ENCODE measurements around the gene FAM131C. TPM values are rescaled to one million over a fixed set of nuclear protein-coding genes. Genes with fewer than 3 reads are reported as not detected.
A peak's percentile ranks its signal among the peaks of the same experiment; 100 is the strongest.

FAM131C gene
- total RNA-seq, 1 donor, result 0.36 TPM

GRCh38 chr1:16068356-16069270 lies 4.8 kb downstream of the FAM131C start:
- no peaks in the 10 kb centered on the region for H3K9me3 ChIP-seq (ENCODE audit: low read depth, low read length)
- no peaks in the 10 kb centered on the region for H4K20me1 ChIP-seq (ENCODE audit: insufficient read depth, low read length)
- no peaks in the 10 kb centered on the region for H3K36me3 ChIP-seq (ENCODE audit: insufficient read depth, low read length)
- H3K27me3 ChIP-seq (ENCODE audit: insufficient read depth, low read length), result peaks cover 2% of the 10 kb centered on the region
- H3K4me3 ChIP-seq (ENCODE audit: insufficient read depth, low read length), result no peak overlapping the region
- TF ChIP-seq, protein P1, sequence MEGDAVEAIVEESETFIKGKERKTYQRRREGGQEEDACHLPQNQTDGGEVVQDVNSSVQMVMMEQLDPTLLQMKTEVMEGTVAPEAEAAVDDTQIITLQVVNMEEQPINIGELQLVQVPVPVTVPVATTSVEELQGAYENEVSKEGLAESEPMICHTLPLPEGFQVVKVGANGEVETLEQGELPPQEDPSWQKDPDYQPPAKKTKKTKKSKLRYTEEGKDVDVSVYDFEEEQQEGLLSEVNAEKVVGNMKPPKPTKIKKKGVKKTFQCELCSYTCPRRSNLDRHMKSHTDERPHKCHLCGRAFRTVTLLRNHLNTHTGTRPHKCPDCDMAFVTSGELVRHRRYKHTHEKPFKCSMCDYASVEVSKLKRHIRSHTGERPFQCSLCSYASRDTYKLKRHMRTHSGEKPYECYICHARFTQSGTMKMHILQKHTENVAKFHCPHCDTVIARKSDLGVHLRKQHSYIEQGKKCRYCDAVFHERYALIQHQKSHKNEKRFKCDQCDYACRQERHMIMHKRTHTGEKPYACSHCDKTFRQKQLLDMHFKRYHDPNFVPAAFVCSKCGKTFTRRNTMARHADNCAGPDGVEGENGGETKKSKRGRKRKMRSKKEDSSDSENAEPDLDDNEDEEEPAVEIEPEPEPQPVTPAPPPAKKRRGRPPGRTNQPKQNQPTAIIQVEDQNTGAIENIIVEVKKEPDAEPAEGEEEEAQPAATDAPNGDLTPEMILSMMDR (IDR thresholded peaks at IDR 0.05; ENCODE audit: extremely low read depth, low read depth, low read length), result no peak
- H3K4me1 ChIP-seq (ENCODE audit: insufficient read depth, low read length), result peaks cover under 1% of the 10 kb centered on the region
- no peaks in the 10 kb centered on the region for H3K79me2 ChIP-seq (ENCODE audit: insufficient read depth, low read length)
- H3K4me2 ChIP-seq (ENCODE audit: insufficient read depth, low read length), result no peak overlapping the region
- no peak overlapping the region for H2AFZ ChIP-seq (ENCODE audit: low read length)
- no peak overlapping the region for H3K27ac ChIP-seq (ENCODE audit: low read depth, low read length)
- DNase-seq (ENCODE audit: insufficient read length, low spot score, missing footprints), result peak; percentile 93

DNA sequence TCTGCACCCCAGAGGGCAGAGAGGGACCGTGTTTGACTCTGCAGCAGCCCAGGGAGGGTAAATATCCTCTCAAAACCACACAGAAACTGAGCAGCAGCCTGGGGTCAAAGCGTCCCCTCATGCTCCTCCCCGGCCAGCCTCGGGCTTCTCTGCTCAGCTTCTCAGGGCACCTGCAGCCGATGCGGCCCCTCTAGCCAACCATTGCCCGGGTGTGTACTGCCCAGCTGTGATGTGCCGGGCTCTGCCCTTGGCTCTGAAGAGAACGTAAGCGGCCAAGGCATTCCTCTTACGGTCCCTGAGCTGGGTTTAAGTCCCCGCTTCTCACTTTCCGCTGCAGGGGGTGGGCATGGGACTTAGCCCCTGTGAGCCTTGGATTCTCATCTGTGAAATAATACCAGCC lies 5.5 kb downstream of the FAM131C start:
- Histone ChIP-seq H2AFZ (ENCODE audit: low read length) (no peak overlapping the region), H3K4me3 (ENCODE audit: insufficient read depth, low read length) (no peak overlapping the region), H3K27ac (ENCODE audit: low read depth, low read length) (no peak overlapping the region), H3K27me3 (ENCODE audit: insufficient read depth, low read length) (peaks cover 2% of the 10 kb centered on the region), H3K9me3 (ENCODE audit: low read depth, low read length) (no peaks in the 10 kb centered on the region), H3K79me2 (ENCODE audit: insufficient read depth, low read length) (no peaks in the 10 kb centered on the region), H4K20me1 (ENCODE audit: insufficient read depth, low read length) (no peaks in the 10 kb centered on the region), H3K4me1 (ENCODE audit: insufficient read depth, low read length) (no peaks in the 10 kb centered on the region), H3K4me2 (ENCODE audit: insufficient read depth, low read length) (no peak overlapping the region), H3K36me3 (ENCODE audit: insufficient read depth, low read length) (no peaks in the 10 kb centered on the region)
- DNase-seq (ENCODE audit: insufficient read length, low spot score, missing footprints), result peak; percentile 57
- TF ChIP-seq, protein P1 (IDR thresholded peaks at IDR 0.05; ENCODE audit: extremely low read depth, low read depth, low read length), result no peak

DNA sequence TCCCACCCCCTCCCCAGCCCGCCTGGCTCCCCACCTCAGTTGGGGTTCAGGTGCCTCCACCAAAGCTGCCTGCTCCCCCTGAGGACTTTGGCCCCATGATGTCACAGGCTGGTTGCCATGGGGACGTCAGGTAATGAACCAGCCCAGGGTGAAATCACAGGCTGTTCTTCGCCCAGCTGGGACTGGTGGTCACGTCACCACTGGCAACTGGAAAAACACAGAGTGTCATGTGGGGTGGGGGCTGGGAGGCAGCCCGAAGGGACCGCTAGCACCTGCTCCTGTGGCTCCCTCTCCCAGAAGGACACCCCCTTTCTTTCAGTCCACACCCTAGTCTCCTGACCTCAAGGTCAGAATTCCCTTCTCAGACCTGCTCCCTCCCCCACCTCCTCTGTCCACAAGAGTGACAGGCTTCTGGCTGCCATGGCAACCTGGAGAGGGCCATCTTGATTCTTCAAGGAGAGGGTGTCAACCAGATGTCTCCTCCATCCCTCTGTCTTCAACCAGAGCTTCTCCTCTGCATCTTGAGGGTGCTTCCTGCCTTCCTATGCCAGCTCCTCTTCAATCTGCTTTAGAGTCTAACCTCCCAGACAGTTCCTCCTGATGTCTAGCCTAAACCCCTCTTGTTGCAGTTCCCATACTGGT lies 6.2 kb downstream of the FAM131C start:
- Histone ChIP-seq H3K36me3 (ENCODE audit: insufficient read depth, low read length) (no peaks in the 10 kb centered on the region), H3K4me2 (ENCODE audit: insufficient read depth, low read length) (no peak overlapping the region), H3K4me3 (ENCODE audit: insufficient read depth, low read length) (no peak overlapping the region), H3K9me3 (ENCODE audit: low read depth, low read length) (no peaks in the 10 kb centered on the region), H3K27ac (ENCODE audit: low read depth, low read length) (no peak overlapping the region), H4K20me1 (ENCODE audit: insufficient read depth, low read length) (no peaks in the 10 kb centered on the region), H3K4me1 (ENCODE audit: insufficient read depth, low read length) (no peaks in the 10 kb centered on the region), H3K27me3 (ENCODE audit: insufficient read depth, low read length) (peaks cover 2% of the 10 kb centered on the region), H2AFZ (ENCODE audit: low read length) (no peak overlapping the region), H3K79me2 (ENCODE audit: insufficient read depth, low read length) (no peaks in the 10 kb centered on the region)
- peak; percentile 86 for DNase-seq (ENCODE audit: insufficient read length, low spot score, missing footprints)
- TF ChIP-seq, protein P1 (IDR thresholded peaks at IDR 0.05; ENCODE audit: extremely low read depth, low read depth, low read length), result no peak

GRCh38 chr1:16066245-16066644 lies 7.2 kb downstream of the FAM131C start:
- Histone ChIP-seq H3K79me2 (ENCODE audit: insufficient read depth, low read length) (no peaks in the 10 kb centered on the region), H3K4me1 (ENCODE audit: insufficient read depth, low read length) (no peaks in the 10 kb centered on the region), H2AFZ (ENCODE audit: low read length) (no peak overlapping the region), H3K4me3 (ENCODE audit: insufficient read depth, low read length) (no peak overlapping the region), H3K27me3 (ENCODE audit: insufficient read depth, low read length) (peaks cover 2% of the 10 kb centered on the region), H3K36me3 (ENCODE audit: insufficient read depth, low read length) (no peaks in the 10 kb centered on the region), H3K9me3 (ENCODE audit: low read depth, low read length) (no peaks in the 10 kb centered on the region), H4K20me1 (ENCODE audit: insufficient read depth, low read length) (no peaks in the 10 kb centered on the region), H3K27ac (ENCODE audit: low read depth, low read length) (no peak overlapping the region), H3K4me2 (ENCODE audit: insufficient read depth, low read length) (no peak overlapping the region)
- DNase-seq (ENCODE audit: insufficient read length, low spot score, missing footprints), result peak; percentile 35
- TF ChIP-seq, protein P1 (IDR thresholded peaks at IDR 0.05; ENCODE audit: extremely low read depth, low read depth, low read length), result no peak

Data from osteoblast (primary cell).